Endothelial cell of umbilical vein (primary cell): ENCODE data around the gene MTERF1. TPM values are rescaled to one million over a fixed set of nuclear protein-coding genes. Genes with fewer than 3 reads are reported as not detected.

Source experiments
- BruUV-seq: library from RNA; stranded (reverse); fragments of 400-500 nt; replicated peaks from 2 replicates; lab custom pipeline; 2021; lab: Mats Ljungman, UMichigan
- CTCF ChIA-PET: fragments of 300-600, 350-600 bp; sonication (Branson Sonifier 250); formaldehyde crosslinking; loops from one replicate; lab custom pipeline; 2021; ENCODE audit warnings: antibody characterized with exemption, inconsistent platforms; lab: Charles Lee
- POLR2A ChIA-PET: fragments of 300-600, 350-600 bp; sonication (Branson Sonifier 250); formaldehyde crosslinking; loops from one replicate; lab custom pipeline; 2021; ENCODE audit warnings: antibody characterized with exemption, inconsistent platforms; lab: Charles Lee
- DNase-seq: peaks from one replicate; pipeline ENCODE4 v3.0.0-alpha.2; 2011; ENCODE audit warnings: low read depth, low spot score
- FAIRE-seq: peaks from 2 replicates; lab custom pipeline; 2011; peaks lifted over from hg19 to GRCh38; lab: Jason Lieb, UNC
- H2AFZ ChIP-seq: 2 replicates; pipeline ENCODE4 v1.6.0; 2012; ENCODE audit warnings: low read depth, low read length, control low read depth, inconsistent platforms
- H3K27ac ChIP-seq: 2 replicates; pipeline ENCODE4 v1.5.1; 2011; ENCODE audit warnings: low read depth, mild to moderate bottlenecking, control low read depth, low read length, moderate library complexity; ENCODE audit not compliant: insufficient read depth
- H3K27me3 ChIP-seq, 2 experiments: 2 replicates each; pipeline versions ENCODE4 v1.6.0 to v1.6.1; 2011; ENCODE audit warnings: low read length in 2 of 2, mixed read lengths in 1 of 2; ENCODE audit not compliant: control insufficient read depth in 2 of 2, insufficient read depth in 2 of 2
- H3K36me3 ChIP-seq, 2 experiments: 2 replicates in 1 of 2; 3 replicates in 1 of 2; pipeline ENCODE4 v1.5.1; 2011; ENCODE audit warnings: low read length in 2 of 2, mild to moderate bottlenecking in 1 of 2, moderate library complexity in 1 of 2; ENCODE audit not compliant: control insufficient read depth in 2 of 2, insufficient read depth in 2 of 2; ENCODE audit errors: extremely low read depth in 1 of 2
- H3K4me1 ChIP-seq: 3 replicates; pipeline ENCODE4 v1.5.1; 2011; ENCODE audit warnings: mild to moderate bottlenecking, low read length; ENCODE audit not compliant: control insufficient read depth, insufficient read depth; ENCODE audit errors: extremely low read depth
- H3K4me2 ChIP-seq: 2 replicates; pipeline ENCODE4 v1.6.1; 2011; ENCODE audit warnings: low read length, control low read depth, mixed read lengths; ENCODE audit not compliant: insufficient read depth
- H3K4me3 ChIP-seq, 3 experiments: fragments of 200-600 bp in 1 of 3; sonication (generic), shearing (Covaris generic) in 1 of 3; replicated peaks in 1 of 3; 2 replicates each; pipeline ENCODE4 v1.5.1; 2011 to 2016; ENCODE audit warnings: control low read depth in 3 of 3, low read length in 3 of 3, mild to moderate bottlenecking in 2 of 3, inconsistent platforms in 1 of 3, low read depth in 1 of 3, moderate library complexity in 1 of 3; ENCODE audit not compliant: insufficient read depth in 1 of 3
- H3K79me2 ChIP-seq: 2 replicates; pipeline ENCODE4 v1.6.0; 2012; ENCODE audit warnings: low read length, inconsistent platforms; ENCODE audit not compliant: control insufficient read depth, insufficient read depth
- H3K9ac ChIP-seq: replicated peaks from 2 replicates; pipeline ENCODE3; 2011; ENCODE audit warnings: low read length, control low read depth; ENCODE audit not compliant: insufficient read depth; ENCODE audit errors: extremely low read depth
- H3K9me1 ChIP-seq: replicated peaks from 3 replicates; pipeline ENCODE4 v1.6.0; 2011; ENCODE audit warnings: mild to moderate bottlenecking, low read length; ENCODE audit not compliant: control insufficient read depth, insufficient read depth; ENCODE audit errors: extremely low read depth
- H3K9me3 ChIP-seq: replicated peaks from 2 replicates; pipeline ENCODE4 v1.5.1; 2012; ENCODE audit warnings: low read length, inconsistent platforms; ENCODE audit not compliant: control insufficient read depth, insufficient read depth
- H4K20me1 ChIP-seq: replicated peaks from 2 replicates; pipeline ENCODE3; 2011; ENCODE audit warnings: mild to moderate bottlenecking, low read length; ENCODE audit not compliant: control insufficient read depth, insufficient read depth; ENCODE audit errors: extremely low read depth
- EZH2 ChIP-seq: IDR thresholded peaks from 2 replicates; pipeline ENCODE4 v1.6.1; 2012; ENCODE audit warnings: borderline replicate concordance, low read depth, mild to moderate bottlenecking, moderate library complexity, low read length, inconsistent platforms; ENCODE audit not compliant: severe bottlenecking
- FOS ChIP-seq: IDR thresholded peaks from 2 replicates; pipeline ENCODE4 v1.6.1; 2011; ENCODE audit warnings: mild to moderate bottlenecking, low read length, moderate library complexity, borderline replicate concordance; ENCODE audit not compliant: insufficient read depth
- GATA2 ChIP-seq: IDR thresholded peaks from 2 replicates; pipeline ENCODE4 v1.7.0; 2011; ENCODE audit warnings: low read depth, mild to moderate bottlenecking, moderate library complexity, mixed read lengths, low read length; ENCODE audit not compliant: insufficient read length, insufficient read depth
- JUN ChIP-seq: IDR thresholded peaks from 2 replicates; pipeline ENCODE4 v1.6.1; 2011; ENCODE audit warnings: borderline replicate concordance, low read depth; ENCODE audit not compliant: insufficient read length, insufficient read depth
- MYC ChIP-seq: IDR thresholded peaks from one replicate; pipeline ENCODE4 v1.6.1; 2011; ENCODE audit warnings: mild to moderate bottlenecking, low read depth, low read length
- POLR2A ChIP-seq: IDR thresholded peaks from 2 replicates; pipeline ENCODE4 v1.6.1; 2012; ENCODE audit warnings: low read depth, mild to moderate bottlenecking, control low read depth, low read length
- POLR2AphosphoS5 ChIP-seq: IDR thresholded peaks from 2 replicates; pipeline ENCODE4 v1.6.1; 2012; ENCODE audit warnings: low read depth, mild to moderate bottlenecking, control low read depth, low read length, moderate library complexity; ENCODE audit not compliant: insufficient read depth
- dilution Hi-C: fragments of 300-500 bp; cut with MboI; formaldehyde crosslinking; loops from one replicate; pipeline ENCODE4 v1.15.0; 2019; ENCODE audit warnings: low sequenced_read_pairs; ENCODE audit not compliant: extremely low pct_ligation_motif_present
- intact Hi-C: fragments of 100-400 bp; cut with micrococcal nuclease; formaldehyde crosslinking; loops from one replicate; pipeline ENCODE4 v1.10.0; 2022
- polyA plus RNA-seq, 4 experiments: library from polyadenylated mRNA; depleted of rRNA in 3 of 4; stranded (reverse) in 3 of 4; unstranded in 1 of 4; fragments of >200 nt; gene quantifications; 2 replicates each; pipeline versions ENCODE4 v1.2.1 to v1.2.3, GENCODE V29; 2011 to 2012; ENCODE audit warnings: missing spikeins in 1 of 4
- total RNA-seq: library from RNA; stranded (reverse); gene quantifications from 2 replicates; pipeline ENCODE4 v1.2.3, GENCODE V29; 2021
- TF ChIP-seq, protein P1 (sequence below): IDR thresholded peaks from 2 replicates; pipeline ENCODE4 v1.6.1; 2011; ENCODE audit not compliant: insufficient read depth, insufficient read length
- TF ChIP-seq, protein P2 (sequence below), 2 donors: IDR thresholded peaks; 1 replicate in 1 of 2; 2 replicates in 1 of 2; pipeline ENCODE4 v1.5.1; 2011; ENCODE audit warnings: low read length in 2 of 2, mild to moderate bottlenecking in 2 of 2, moderate library complexity in 2 of 2, control low read depth in 1 of 2, inconsistent platforms in 1 of 2, low read depth in 1 of 2; ENCODE audit not compliant: insufficient read depth in 1 of 2; ENCODE audit errors: extremely low read depth in 1 of 2

The MTERF1 gene
- total and polyA plus RNA-seq, 2 donors (not counting 3 experiments of a cell fraction or from before 2014, with no cell fraction given), result 3.1 to 10.2 TPM

DNA sequence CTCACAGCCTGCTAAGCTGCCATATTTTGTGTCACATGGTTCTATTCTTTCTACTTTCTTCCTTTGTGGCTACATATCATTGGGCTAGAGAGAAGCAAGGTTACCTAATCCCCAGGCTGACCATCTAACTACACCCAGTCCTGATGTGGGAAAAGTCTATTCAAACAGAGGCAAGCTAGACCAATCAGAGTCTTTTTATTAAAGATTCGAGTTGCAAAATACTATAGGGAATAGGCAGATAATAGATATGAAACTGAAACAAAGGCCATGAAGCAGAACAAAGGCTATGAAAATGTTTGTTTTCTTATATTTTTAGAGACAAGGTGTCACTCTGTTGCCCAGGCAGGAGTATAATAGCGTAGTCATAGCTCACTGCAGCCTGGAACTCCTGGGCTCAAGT, 36.7 kb downstream of the MTERF1 start:
- intact Hi-C loops, result no loop called here
- TF ChIP-seq, protein P1, sequence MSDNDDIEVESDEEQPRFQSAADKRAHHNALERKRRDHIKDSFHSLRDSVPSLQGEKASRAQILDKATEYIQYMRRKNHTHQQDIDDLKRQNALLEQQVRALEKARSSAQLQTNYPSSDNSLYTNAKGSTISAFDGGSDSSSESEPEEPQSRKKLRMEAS, result no peak
- TF ChIP-seq GATA2 (no peak), POLR2A (no peak), POLR2AphosphoS5 (no peak), JUN (no peak), MYC (no peak), EZH2 (no peak), FOS (no peak)
- TF ChIP-seq, protein P2, sequence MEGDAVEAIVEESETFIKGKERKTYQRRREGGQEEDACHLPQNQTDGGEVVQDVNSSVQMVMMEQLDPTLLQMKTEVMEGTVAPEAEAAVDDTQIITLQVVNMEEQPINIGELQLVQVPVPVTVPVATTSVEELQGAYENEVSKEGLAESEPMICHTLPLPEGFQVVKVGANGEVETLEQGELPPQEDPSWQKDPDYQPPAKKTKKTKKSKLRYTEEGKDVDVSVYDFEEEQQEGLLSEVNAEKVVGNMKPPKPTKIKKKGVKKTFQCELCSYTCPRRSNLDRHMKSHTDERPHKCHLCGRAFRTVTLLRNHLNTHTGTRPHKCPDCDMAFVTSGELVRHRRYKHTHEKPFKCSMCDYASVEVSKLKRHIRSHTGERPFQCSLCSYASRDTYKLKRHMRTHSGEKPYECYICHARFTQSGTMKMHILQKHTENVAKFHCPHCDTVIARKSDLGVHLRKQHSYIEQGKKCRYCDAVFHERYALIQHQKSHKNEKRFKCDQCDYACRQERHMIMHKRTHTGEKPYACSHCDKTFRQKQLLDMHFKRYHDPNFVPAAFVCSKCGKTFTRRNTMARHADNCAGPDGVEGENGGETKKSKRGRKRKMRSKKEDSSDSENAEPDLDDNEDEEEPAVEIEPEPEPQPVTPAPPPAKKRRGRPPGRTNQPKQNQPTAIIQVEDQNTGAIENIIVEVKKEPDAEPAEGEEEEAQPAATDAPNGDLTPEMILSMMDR (IDR thresholded peaks at IDR 0.05; ENCODE audit: extremely low read depth in 1 of 2, insufficient read depth in 1 of 2, low read depth in 1 of 2, low read length in 2 of 2), result no peak
- Histone ChIP-seq H3K36me3 (no peaks in the 10 kb centered on the region), H3K4me2 (no peak overlapping the region), H3K4me1 (no peaks in the 10 kb centered on the region), H2AFZ (no peak overlapping the region), H3K9ac (no peak overlapping the region), H3K9me3 (no peaks in the 10 kb centered on the region), H3K4me3 (no peak overlapping the region), H3K79me2 (no peaks in the 10 kb centered on the region), H3K27me3 (no peaks in the 10 kb centered on the region), H3K9me1 (no peaks in the 10 kb centered on the region), H4K20me1 (no peaks in the 10 kb centered on the region), H3K27ac (no peak overlapping the region)
- POLR2A ChIA-PET, result no interaction called here
- no peak for FAIRE-seq
- DNase-seq, result no peak
- dilution Hi-C loops, result no loop called here
- no TSS peak for BruUV-seq
- CTCF ChIA-PET, result interaction anchor here (1.5 to 5.1 kb wide), 3 partner anchors 9 to 37 kb away, joined by 4 to 34 read pairs (median 8); partner anchors contain the start of gene MTERF1
